HepG2 (cell line): ENCODE data around the gene HACD2. TPM values are rescaled to one million over a fixed set of nuclear protein-coding genes. Genes with fewer than 3 reads are reported as not detected.

Experiments used
- ATAC-seq: fragments of 200-7000 bp; cut with Tn5 transposase; 3 replicates; pipeline ENCODE4 v1.9.1; 2020; ENCODE audit warnings: mild to moderate bottlenecking, moderate library complexity
- BruUV-seq: library from RNA; stranded (reverse); fragments of 400-500 nt; replicated peaks from 2 replicates; lab custom pipeline; 2021; lab: Mats Ljungman, UMichigan
- CTCF ChIA-PET: fragments of 300-600 bp; formaldehyde crosslinking; extraction: SDS; loops from one replicate; lab custom pipeline; 2021; ENCODE audit warnings: low total read pairs, inconsistent platforms, low intra/inter-chr PET ratio; lab: Yijun Ruan, JAX
- POLR2A ChIA-PET: fragments of 350-600 bp; sonication (Branson Sonifier 250); formaldehyde crosslinking; loops from one replicate; lab custom pipeline; 2020; ENCODE audit warnings: antibody characterized with exemption, inconsistent platforms; lab: Yijun Ruan, JAX
- DNase-seq: peaks from one replicate; pipeline ENCODE4 v3.0.0-alpha.2; 2015; ENCODE audit warnings: low spot score
- FAIRE-seq: peaks from 3 replicates; lab custom pipeline; 2011; peaks lifted over from hg19 to GRCh38; lab: Jason Lieb, UNC
- H2AFZ ChIP-seq: one replicate; pipeline ENCODE4 v1.6.1; 2011; ENCODE audit warnings: low read length, inconsistent platforms
- H3K27ac ChIP-seq: fragments of 300-600 bp; 3 replicates; pipeline ENCODE4 v1.8.0; 2011; ENCODE audit warnings: mixed run types, mild to moderate bottlenecking, mixed read lengths, low read length, inconsistent platforms; ENCODE audit not compliant: insufficient read depth; ENCODE audit errors: extremely low read length
- H3K27me3 ChIP-seq, 2 experiments: fragments of 200-600 bp in 1 of 2; 2 replicates in 1 of 2; 3 replicates in 1 of 2; pipeline versions ENCODE4 v1.6.0 to v1.8.0; 2011; ENCODE audit warnings: low read length in 2 of 2, mild to moderate bottlenecking in 2 of 2, moderate library complexity in 2 of 2, inconsistent platforms in 1 of 2; ENCODE audit not compliant: insufficient read depth in 2 of 2, control insufficient read depth in 1 of 2
- H3K36me3 ChIP-seq, 2 experiments: fragments of 200-600 bp in 1 of 2; replicated peaks in 1 of 2; 2 replicates in 1 of 2; 3 replicates in 1 of 2; pipeline versions ENCODE4 v1.5.1 to v1.8.0; 2011; ENCODE audit warnings: low read length in 2 of 2, inconsistent platforms in 1 of 2; ENCODE audit not compliant: insufficient read depth in 2 of 2, control insufficient read depth in 1 of 2
- H3K4me1 ChIP-seq: 2 replicates; pipeline ENCODE4 v1.5.1; 2012; ENCODE audit warnings: low read length, inconsistent platforms; ENCODE audit not compliant: insufficient read depth
- H3K4me2 ChIP-seq: 2 replicates; pipeline ENCODE4 v1.6.0; 2011; ENCODE audit warnings: low read depth, low read length, inconsistent platforms
- H3K4me3 ChIP-seq, 3 experiments: fragments of 200-600 bp in 1 of 3; sonication (generic), shearing (Covaris generic) in 1 of 3; replicated peaks in 1 of 3; 2 replicates each; pipeline ENCODE4 v1.5.1; 2011 to 2016; ENCODE audit warnings: low read length in 3 of 3, inconsistent platforms in 2 of 3, low read depth in 2 of 3, mild to moderate bottlenecking in 2 of 3, control low read depth in 1 of 3, mixed read lengths in 1 of 3; ENCODE audit not compliant: insufficient read depth in 1 of 3
- H3K79me2 ChIP-seq: one replicate; pipeline ENCODE4 v1.6.1; 2011; ENCODE audit warnings: low read length, inconsistent platforms; ENCODE audit not compliant: insufficient read depth
- H3K9ac ChIP-seq: 2 replicates; pipeline ENCODE4 v1.6.0; 2011; ENCODE audit warnings: mild to moderate bottlenecking, low read depth, low read length, inconsistent platforms; ENCODE audit not compliant: insufficient read depth
- H3K9me3 ChIP-seq: 2 replicates; pipeline ENCODE4 v1.5.1; 2012; ENCODE audit warnings: mild to moderate bottlenecking, low read length
- H4K20me1 ChIP-seq: 2 replicates; pipeline ENCODE4 v1.6.0; 2011; ENCODE audit warnings: inconsistent platforms, mild to moderate bottlenecking, low read length, moderate library complexity; ENCODE audit not compliant: insufficient read depth
- AGO1 ChIP-seq: fragments of 200-400 bp; formaldehyde crosslinking; IDR thresholded peaks from 2 replicates; pipeline ENCODE4 v1.6.1; 2017; ENCODE audit warnings: mild to moderate bottlenecking, low read depth, low read length, moderate library complexity; ENCODE audit not compliant: poor library complexity, severe bottlenecking
- IRF2 ChIP-seq: IDR thresholded peaks from 2 replicates; pipeline ENCODE4 v1.6.1; 2018; ENCODE audit warnings: missing genetic modification reagents, missing compliant biosample characterization
- POLR2G ChIP-seq: fragments of 200-400 bp; formaldehyde crosslinking; IDR thresholded peaks from 2 replicates; pipeline ENCODE4 v1.6.1; 2018; ENCODE audit warnings: mild to moderate bottlenecking, low read depth, low read length, moderate library complexity
- SCMH1 ChIP-seq: sonication (generic); formaldehyde crosslinking; IDR thresholded peaks from 2 replicates; pipeline ENCODE4 v1.9.0; 2021; ENCODE audit warnings: missing genetic modification reagents, mild to moderate bottlenecking, borderline replicate concordance
- SMYD3 ChIP-seq: sonication (generic); formaldehyde crosslinking; IDR thresholded peaks from 2 replicates; pipeline ENCODE4 v1.8.1; 2023; ENCODE audit warnings: mild to moderate bottlenecking, missing genetic modification reagents
- TFAP4 ChIP-seq: sonication (generic); IDR thresholded peaks from 2 replicates; pipeline ENCODE4 v1.6.1; 2016; ENCODE audit warnings: low read depth, borderline replicate concordance
- UBTF ChIP-seq: sonication (generic); formaldehyde crosslinking; IDR thresholded peaks from 2 replicates; pipeline ENCODE4 v1.4.0; 2020; ENCODE audit warnings: mild to moderate bottlenecking, missing genetic modification reagents
- ZNF10 ChIP-seq: sonication (generic); formaldehyde crosslinking; IDR thresholded peaks from 2 replicates; pipeline ENCODE4 v1.4.0; 2020; ENCODE audit warnings: mild to moderate bottlenecking, low read depth, missing genetic modification reagents, borderline replicate concordance
- ZNF160 ChIP-seq: sonication (generic); formaldehyde crosslinking; IDR thresholded peaks from 2 replicates; pipeline ENCODE4 v1.8.0; 2022; ENCODE audit warnings: mild to moderate bottlenecking, inconsistent platforms, missing genetic modification reagents
- ZNF572 ChIP-seq: sonication (generic); formaldehyde crosslinking; IDR thresholded peaks from 2 replicates; pipeline ENCODE4 v1.5.1; 2020; ENCODE audit warnings: mild to moderate bottlenecking, missing genetic modification reagents
- ZNF792 ChIP-seq: IDR thresholded peaks from 2 replicates; pipeline ENCODE4 v1.6.1; 2016
- WGBS: methylation state at CpG from one replicate; pipeline ENCODE4 v1.1.6; 2017; ENCODE audit warnings: low lambda C conversion rate; 5-methylcytosine and 5-hydroxymethylcytosine counted together
- in situ Hi-C: cut with HindIII; loops from 2 replicates; pipeline ENCODE4 v1.10.0; 2017; ENCODE audit warnings: low pct_unique_long_range_greater_than_20kb; ENCODE audit not compliant: extremely low pct_ligation_motif_present
- intact Hi-C: fragments of 100-400 bp; cut with micrococcal nuclease; formaldehyde crosslinking; loops from one replicate; pipeline ENCODE4 v1.10.0; 2022; ENCODE audit not compliant: unreplicated experiment
- polyA plus RNA-seq, 8 experiments: library from polyadenylated mRNA; depleted of rRNA in 3 of 8; stranded (reverse) in 7 of 8; unstranded in 1 of 8; fragments of >200 nt; fragmentation: Illumina TruSeq in 4 of 8; extraction: Trizol in 4 of 8; gene quantifications; 2 replicates each; pipeline versions ENCODE4 v1.2.1 to v1.2.3, GENCODE V29; 2011 to 2016; ENCODE audit warnings: low read depth in 4 of 8, missing spikeins in 1 of 8, mixed read lengths in 1 of 8; ENCODE audit not compliant: insufficient read depth in 1 of 8
- total RNA-seq, 5 experiments: library from RNA; depleted of rRNA; stranded (reverse); fragments of >200 nt; fragmentation: Illumina TruSeq; extraction: Trizol; gene quantifications; 2 replicates each; pipeline ENCODE4 v1.2.3, GENCODE V29; 2016; ENCODE audit warnings: low read depth in 1 of 5
- TF ChIP-seq, protein P1 (sequence below): sonication (generic); formaldehyde crosslinking; IDR thresholded peaks from 2 replicates; pipeline ENCODE4 v1.4.0; 2020; ENCODE audit warnings: missing genetic modification reagents, mild to moderate bottlenecking, borderline replicate concordance
- TF ChIP-seq, protein P2 (sequence below): sonication (generic); formaldehyde crosslinking; IDR thresholded peaks from 2 replicates; pipeline ENCODE4 v1.4.0; 2020; ENCODE audit warnings: missing genetic modification reagents

Gene HACD2
- total and polyA plus RNA-seq, 2 of the 13 experiments (the other 11 are each of a cell fraction or from before 2014, with no cell fraction given), result 47.0 to 50.4 TPM

GRCh38 chr3:123524981-123525380 lies 59.9 kb downstream of the HACD2 start:
- H2AFZ ChIP-seq, result no peak overlapping the region
- H3K4me2 ChIP-seq, result no peak overlapping the region
- no peak overlapping the region for H3K27ac ChIP-seq
- CTCF ChIA-PET, result no interaction called here
- TF ChIP-seq SMYD3 (CRISPR knock-in tag) (no peak), TFAP4 (peak; percentile 59; the same call in 1 of the 2 replicates)
- TF ChIP-seq, all 625 proteins: peak for 1
- no TSS peak for BruUV-seq
- in situ Hi-C loops (no loop called here), intact Hi-C loops (no loop called here)
- H3K4me3 ChIP-seq, result no peak overlapping the region
- DNase-seq (peak; percentile 21), ATAC-seq (0 out of 3 replicates have a peak, but pooled peaks have one; percentile 43), FAIRE-seq (no peak)
- no peaks in the 10 kb centered on the region for H3K79me2 ChIP-seq
- H3K9me3 ChIP-seq, result no peaks in the 10 kb centered on the region
- peaks cover 44% of the 10 kb centered on the region for H3K4me1 ChIP-seq
- 88% methylated on average over 4 of the region's 4 CpGs for WGBS
- 0 out of 2 replicates have a peak, but pooled peaks cover 4% of the 10 kb centered on the region for H4K20me1 ChIP-seq
- POLR2A ChIA-PET, result no interaction called here
- peaks cover 22 to 69% of the 10 kb centered on the region in 2 experiments for H3K36me3 ChIP-seq
- H3K9ac ChIP-seq, result no peak overlapping the region
- no peaks in the 10 kb centered on the region for H3K27me3 ChIP-seq

- no peak for DNase-seq
- H3K79me2 ChIP-seq, result no peaks in the 10 kb centered on the region
- no peaks in the 10 kb centered on the region for H3K9me3 ChIP-seq
- WGBS, result 97% methylated on average over 11 of the region's 11 CpGs
- peaks cover 32% of the 10 kb centered on the region for H3K4me1 ChIP-seq
- ChIA-PET CTCF (no interaction called here), POLR2A (no interaction called here)
- peaks cover 24 to 76% of the 10 kb centered on the region in 2 experiments for H3K36me3 ChIP-seq
- FAIRE-seq, result no peak
- H3K4me3 ChIP-seq, result no peak overlapping the region
- no peak overlapping the region for H3K27ac ChIP-seq
- H3K9ac ChIP-seq, result no peak overlapping the region
- ATAC-seq, result no peak
- in situ Hi-C loops (no loop called here), intact Hi-C loops (no loop called here)
- no peaks in the 10 kb centered on the region for H3K27me3 ChIP-seq
- no peak overlapping the region for H3K4me2 ChIP-seq
- no peaks in the 10 kb centered on the region for H4K20me1 ChIP-seq
- H2AFZ ChIP-seq, result no peak overlapping the region
- no TSS peak for BruUV-seq
- TF ChIP-seq SCMH1 (CRISPR knock-in tag), result no peak
- TF ChIP-seq, protein P1, sequence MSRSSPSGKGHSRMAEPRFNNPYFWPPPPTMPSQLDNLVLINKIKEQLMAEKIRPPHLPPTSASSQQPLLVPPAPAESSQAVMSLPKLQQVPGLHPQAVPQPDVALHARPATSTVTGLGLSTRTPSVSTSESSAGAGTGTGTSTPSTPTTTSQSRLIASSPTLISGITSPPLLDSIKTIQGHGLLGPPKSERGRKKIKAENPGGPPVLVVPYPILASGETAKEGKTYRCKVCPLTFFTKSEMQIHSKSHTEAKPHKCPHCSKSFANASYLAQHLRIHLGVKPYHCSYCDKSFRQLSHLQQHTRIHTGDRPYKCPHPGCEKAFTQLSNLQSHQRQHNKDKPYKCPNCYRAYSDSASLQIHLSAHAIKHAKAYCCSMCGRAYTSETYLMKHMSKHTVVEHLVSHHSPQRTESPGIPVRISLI (CRISPR knock-in tag), result no peak
- TF ChIP-seq AGO1, result no peak
- TF ChIP-seq UBTF (CRISPR knock-in tag), result no peak
- no peak for TF ChIP-seq ZNF10 (CRISPR knock-in tag)
- no peak for TF ChIP-seq ZNF792 (CRISPR knock-in tag)
- TF ChIP-seq POLR2G, result no peak
- TF ChIP-seq IRF2 (CRISPR knock-in tag), result no peak
- TF ChIP-seq, protein P2, sequence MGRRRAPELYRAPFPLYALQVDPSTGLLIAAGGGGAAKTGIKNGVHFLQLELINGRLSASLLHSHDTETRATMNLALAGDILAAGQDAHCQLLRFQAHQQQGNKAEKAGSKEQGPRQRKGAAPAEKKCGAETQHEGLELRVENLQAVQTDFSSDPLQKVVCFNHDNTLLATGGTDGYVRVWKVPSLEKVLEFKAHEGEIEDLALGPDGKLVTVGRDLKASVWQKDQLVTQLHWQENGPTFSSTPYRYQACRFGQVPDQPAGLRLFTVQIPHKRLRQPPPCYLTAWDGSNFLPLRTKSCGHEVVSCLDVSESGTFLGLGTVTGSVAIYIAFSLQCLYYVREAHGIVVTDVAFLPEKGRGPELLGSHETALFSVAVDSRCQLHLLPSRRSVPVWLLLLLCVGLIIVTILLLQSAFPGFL (CRISPR knock-in tag), result no peak
- no peak for TF ChIP-seq ZNF160
- no peak for TF ChIP-seq ZNF572 (CRISPR knock-in tag)
These were observed 61.8 kb downstream of the HACD2 start for GRCh38 chr3:123523023-123523412.
